ENCODE data around the gene GPR156. TPM values are rescaled to one million over a fixed set of nuclear protein-coding genes. Genes with fewer than 3 reads are reported as not detected.

GPR156 gene
- total RNA-seq, 2 donors from 2014 or later, result 1.1 to 1.2 TPM

GRCh38 chr3:120274739-120275167, 10.3 kb downstream of the GPR156 start:
- peaks cover 8% of the 10 kb centered on the region for H3K4me1 ChIP-seq (ENCODE audit: control insufficient read depth, insufficient read depth, low read length)
- H3K36me3 ChIP-seq (ENCODE audit: control insufficient read depth, insufficient read depth, low read length), result no peaks in the 10 kb centered on the region
- no peak for TF ChIP-seq CTCF (conservative IDR thresholded peaks at IDR 0.05)
- no peak for DNase-seq
- no peak overlapping the region for H3K27ac ChIP-seq (ENCODE audit: low read depth, low read length)
- Mint-ChIP-seq H3K36me3 (ENCODE audit: low read depth) (no peaks in the 10 kb centered on the region), H3K27me3 (ENCODE audit: insufficient read depth) (peaks cover 10% of the 10 kb centered on the region), H3K4me3 (no peak overlapping the region), H3K4me1 (peaks cover 18% of the 10 kb centered on the region), H3K9me3 (no peaks in the 10 kb centered on the region), H3K27ac (no peak overlapping the region)
- H3K4me3 ChIP-seq (ENCODE audit: low read length), result no peak overlapping the region
- H3K27me3 ChIP-seq (ENCODE audit: control insufficient read depth, insufficient read depth, low read length, poor library complexity, severe bottlenecking), result no peaks in the 10 kb centered on the region
- WGBS, 2 experiments (ENCODE audit: insufficient coverage in 1 of 2, insufficient read length in 1 of 2), result 79 to 88% methylated on average over 4 to 5 of the region's 5 CpGs
- H3K9me3 ChIP-seq (ENCODE audit: control insufficient read depth, low read length), result no peaks in the 10 kb centered on the region
- no peak overlapping the region for H3K9ac ChIP-seq (ENCODE audit: extremely low read depth, low read length, poor library complexity, severe bottlenecking)

GRCh38 chr3:120272286-120272685, 12.7 kb downstream of the GPR156 start:
- Histone ChIP-seq H3K27ac (ENCODE audit: low read depth, low read length) (no peak overlapping the region), H3K36me3 (ENCODE audit: control insufficient read depth, insufficient read depth, low read length) (no peaks in the 10 kb centered on the region), H3K9ac (ENCODE audit: extremely low read depth, low read length, poor library complexity, severe bottlenecking) (no peak overlapping the region), H3K27me3 (ENCODE audit: control insufficient read depth, insufficient read depth, low read length, poor library complexity, severe bottlenecking) (no peaks in the 10 kb centered on the region), H3K9me3 (ENCODE audit: control insufficient read depth, low read length) (no peaks in the 10 kb centered on the region), H3K4me3 (ENCODE audit: low read length) (no peak overlapping the region), H3K4me1 (ENCODE audit: control insufficient read depth, insufficient read depth, low read length) (peaks cover 8% of the 10 kb centered on the region)
- no peak for TF ChIP-seq CTCF (conservative IDR thresholded peaks at IDR 0.05)
- H3K27me3 Mint-ChIP-seq (ENCODE audit: insufficient read depth), result peaks cover 10% of the 10 kb centered on the region
- H3K4me3 Mint-ChIP-seq, result no peak overlapping the region
- DNase-seq, result no peak
- H3K9me3 Mint-ChIP-seq, result no peaks in the 10 kb centered on the region
- H3K4me1 Mint-ChIP-seq, result peaks cover 18% of the 10 kb centered on the region
- no peaks in the 10 kb centered on the region for H3K36me3 Mint-ChIP-seq (ENCODE audit: low read depth)
- H3K27ac Mint-ChIP-seq, result no peak overlapping the region
- WGBS, 2 experiments (ENCODE audit: insufficient coverage in 1 of 2, insufficient read length in 1 of 2), result 67 to 79% methylated on average over 1 of the region's 1 CpG

GRCh38 chr3:120265989-120266388, 19.0 kb downstream of the GPR156 start:
- Mint-ChIP-seq H3K4me3 (no peak overlapping the region), H3K27me3 (ENCODE audit: insufficient read depth) (peaks cover 2% of the 10 kb centered on the region), H3K36me3 (ENCODE audit: low read depth) (no peaks in the 10 kb centered on the region), H3K27ac (no peak overlapping the region), H3K9me3 (no peaks in the 10 kb centered on the region), H3K4me1 (peaks cover 5% of the 10 kb centered on the region)
- no peak for TF ChIP-seq CTCF (conservative IDR thresholded peaks at IDR 0.05)
- Histone ChIP-seq H3K4me3 (ENCODE audit: low read length) (no peak overlapping the region), H3K9ac (ENCODE audit: extremely low read depth, low read length, poor library complexity, severe bottlenecking) (no peak overlapping the region), H3K4me1 (ENCODE audit: control insufficient read depth, insufficient read depth, low read length) (peaks cover 4% of the 10 kb centered on the region), H3K36me3 (ENCODE audit: control insufficient read depth, insufficient read depth, low read length) (no peaks in the 10 kb centered on the region), H3K9me3 (ENCODE audit: control insufficient read depth, low read length) (no peaks in the 10 kb centered on the region), H3K27ac (ENCODE audit: low read depth, low read length) (no peak overlapping the region), H3K27me3 (ENCODE audit: control insufficient read depth, insufficient read depth, low read length, poor library complexity, severe bottlenecking) (no peaks in the 10 kb centered on the region)
- no peak for DNase-seq
- WGBS, 2 experiments (ENCODE audit: insufficient coverage in 1 of 2, insufficient read length in 1 of 2), result 82 to 88% methylated on average over 4 to 5 of the region's 5 CpGs

Data from endodermal cell (in vitro differentiated cells).